ENCODE measurements around the gene IL3RA. TPM values are rescaled to one million over a fixed set of nuclear protein-coding genes. Genes with fewer than 3 reads are reported as not detected.

The IL3RA gene
- total RNA-seq, 2 experiments from 2014 or later = not detected

- intact Hi-C loops (cut with micrococcal nuclease; ENCODE audit: unreplicated experiment) = no loop called here
- Histone ChIP-seq H3K9me2 (ENCODE audit: insufficient read depth, low read length) (no peaks in the 10 kb centered on the region), H3K4me1 (ENCODE audit: insufficient read depth, low read length, poor library complexity, severe bottlenecking) (no peaks in the 10 kb centered on the region), H3K9me3 (ENCODE audit: low read length) (no peaks in the 10 kb centered on the region), H3K4me2 (ENCODE audit: low read length) (no peak overlapping the region), H2AFZ (ENCODE audit: low read length) (no peak overlapping the region), H3K27ac (ENCODE audit: low read depth, low read length, poor library complexity, severe bottlenecking) (no peak overlapping the region), H3K4me3 (ENCODE audit: low read depth, low read length, poor library complexity, severe bottlenecking) (no peak overlapping the region), H3K36me3 (ENCODE audit: insufficient read depth, low read length) (peaks cover 18% of the 10 kb centered on the region), H3K79me2 (ENCODE audit: insufficient read depth, low read depth, low read length) (no peaks in the 10 kb centered on the region), H4K20me1 (ENCODE audit: insufficient read depth, low read length) (no peaks in the 10 kb centered on the region)
- BruUV-seq (replicated peaks) = no TSS peak
- ChIA-PET POLR2A (no interaction called here), CTCF (ENCODE audit: unreplicated experiment) (no interaction called here)
- no peak for DNase-seq (ENCODE audit: low spot score)
- TF ChIP-seq EZH2phosphoT487 (IDR thresholded peaks at IDR 0.05; ENCODE audit: borderline replicate concordance, low read depth, low read length) (no peak), CTCF (conservative IDR thresholded peaks at IDR 0.05; ENCODE audit: low read length) (no peak)
Measured at GRCh38 chrX:1378306-1378759, 41.7 kb downstream of the IL3RA start.

GRCh38 chrX:1380672-1381233, 44.2 kb downstream of the IL3RA start:
- Histone ChIP-seq H3K4me3 (ENCODE audit: low read depth, low read length, poor library complexity, severe bottlenecking) (no peak overlapping the region), H3K36me3 (ENCODE audit: insufficient read depth, low read length) (peaks cover 40% of the 10 kb centered on the region), H3K4me1 (ENCODE audit: insufficient read depth, low read length, poor library complexity, severe bottlenecking) (no peaks in the 10 kb centered on the region), H3K9me2 (ENCODE audit: insufficient read depth, low read length) (no peaks in the 10 kb centered on the region), H2AFZ (ENCODE audit: low read length) (no peak overlapping the region), H3K79me2 (ENCODE audit: insufficient read depth, low read depth, low read length) (no peaks in the 10 kb centered on the region), H4K20me1 (ENCODE audit: insufficient read depth, low read length) (no peaks in the 10 kb centered on the region), H3K4me2 (ENCODE audit: low read length) (no peak overlapping the region), H3K9me3 (ENCODE audit: low read length) (no peaks in the 10 kb centered on the region), H3K27ac (ENCODE audit: low read depth, low read length, poor library complexity, severe bottlenecking) (peak overlapping the region; percentile 3)
- no peak for DNase-seq (ENCODE audit: low spot score)
- BruUV-seq (replicated peaks) = no TSS peak
- intact Hi-C loops (cut with micrococcal nuclease; ENCODE audit: unreplicated experiment) = no loop called here
- ChIA-PET CTCF (ENCODE audit: unreplicated experiment) (no interaction called here), POLR2A (no interaction called here)
- TF ChIP-seq EZH2phosphoT487 (IDR thresholded peaks at IDR 0.05; ENCODE audit: borderline replicate concordance, low read depth, low read length) = no peak
- no peak for TF ChIP-seq CTCF (conservative IDR thresholded peaks at IDR 0.05; ENCODE audit: low read length)

- intact Hi-C loops (cut with micrococcal nuclease; ENCODE audit: unreplicated experiment) = no loop called here
- no peak for TF ChIP-seq CTCF (conservative IDR thresholded peaks at IDR 0.05; ENCODE audit: low read length)
- no peak for TF ChIP-seq EZH2phosphoT487 (IDR thresholded peaks at IDR 0.05; ENCODE audit: borderline replicate concordance, low read depth, low read length)
- no TSS peak for BruUV-seq (replicated peaks)
- no peaks in the 10 kb centered on the region for H3K9me3 ChIP-seq (ENCODE audit: low read length)
- H3K79me2 ChIP-seq (ENCODE audit: insufficient read depth, low read depth, low read length) = peaks cover 25% of the 10 kb centered on the region
- H3K4me3 ChIP-seq (ENCODE audit: low read depth, low read length, poor library complexity, severe bottlenecking) = no peak overlapping the region
- no peak overlapping the region for H2AFZ ChIP-seq (ENCODE audit: low read length)
- peaks cover 13% of the 10 kb centered on the region for H4K20me1 ChIP-seq (ENCODE audit: insufficient read depth, low read length)
- no peak for DNase-seq (ENCODE audit: low spot score)
- no peak overlapping the region for H3K27ac ChIP-seq (ENCODE audit: low read depth, low read length, poor library complexity, severe bottlenecking)
- H3K4me1 ChIP-seq (ENCODE audit: insufficient read depth, low read length, poor library complexity, severe bottlenecking) = peaks cover under 1% of the 10 kb centered on the region
- H3K36me3 ChIP-seq (ENCODE audit: insufficient read depth, low read length) = peaks cover 81% of the 10 kb centered on the region
- H3K9me2 ChIP-seq (ENCODE audit: insufficient read depth, low read length) = no peaks in the 10 kb centered on the region
- ChIA-PET POLR2A (no interaction called here), CTCF (ENCODE audit: unreplicated experiment) (no interaction called here)
- H3K4me2 ChIP-seq (ENCODE audit: low read length) = no peak overlapping the region
Measured at GRCh38 chrX:1384658-1385252, 48.2 kb downstream of the IL3RA start.

All from OCI-LY7 (cell line).